GM19468 (cell line): ENCODE data around the gene OR2T6.
"Not testable (repeated sequence)": the region's sequence is repeated elsewhere in the genome, so short reads cannot be mapped to it uniquely, and the experiment has no call there.

Source experiments
- ATAC-seq: cut with Tn5 transposase; IDR thresholded peaks from one replicate; pipeline ENCODE4 v1.9.1; 2021; ENCODE audit warnings: mild to moderate bottlenecking, moderate library complexity, moderate number of reproducible peaks; ENCODE audit not compliant: unreplicated experiment; ENCODE audit errors: extremely low read depth

The OR2T6 gene

GRCh38 chr1:248375446-248375845, at the start of gene OR2T6:
Gene OR2T6, plus strand, starts transcription at chr1:248375746. Its CDS starts 11,863 bp downstream, at chr1:248387609.
- ATAC-seq, result no peak

- ATAC-seq, result no peak
Observed at GRCh38 chr1:248343451-248343850, 32.1 kb upstream of the OR2T6 start.

- ATAC-seq, result no peak
Observed at GRCh38 chr1:248348475-248348874, 27.1 kb upstream of the OR2T6 start, which contains the start of gene OR14C36. Gene OR14C36, plus strand, starts transcription at chr1:248348775. Its CDS starts 0 bp downstream, at chr1:248348775.

GRCh38 chr1:248359415-248359814, 16.1 kb upstream of the OR2T6 start:
- ATAC-seq, result no peak

GRCh38 chr1:248361121-248361715, 14.3 kb upstream of the OR2T6 start, which contains the start of gene OR2T4:
Gene OR2T4, plus strand, starts transcription at chr1:248361665. Its CDS starts 0 bp downstream, at chr1:248361665.
- ATAC-seq, result no peak

- ATAC-seq, result no peak
Observed at GRCh38 chr1:248366609-248367008, 8.9 kb upstream of the OR2T6 start.

GRCh38 chr1:248372394-248372793, 3.2 kb upstream of the OR2T6 start:
- no peak for ATAC-seq

- no peak for ATAC-seq
Observed at GRCh38 chr1:248373761-248374160, 1.8 kb upstream of the OR2T6 start.

GRCh38 chr1:248376916-248377315, 1.4 kb downstream of the OR2T6 start:
- no peak for ATAC-seq

- no peak for ATAC-seq
Observed at GRCh38 chr1:248380854-248381253, 5.3 kb downstream of the OR2T6 start.

- no peak for ATAC-seq
Observed at GRCh38 chr1:248388426-248388825, 12.9 kb downstream of the OR2T6 start.

GRCh38 chr1:248393050-248393449, 17.5 kb downstream of the OR2T6 start:
- ATAC-seq, result no peak

- no peak for ATAC-seq
Observed at GRCh38 chr1:248402748-248403147, 27.2 kb downstream of the OR2T6 start, which contains the start of gene OR2T1. Gene OR2T1, plus strand, starts transcription at chr1:248403048. Its CDS starts 3,100 bp downstream, at chr1:248406148.

- ATAC-seq, result no peak
Observed at GRCh38 chr1:248404024-248404423, 28.5 kb downstream of the OR2T6 start.

- no peak for ATAC-seq
Observed at GRCh38 chr1:248406721-248407692, 31.5 kb downstream of the OR2T6 start.

- ATAC-seq, result no peak
Observed at GRCh38 chr1:248416226-248416625, 40.7 kb downstream of the OR2T6 start.

GRCh38 chr1:248417854-248418253, 42.3 kb downstream of the OR2T6 start:
- no peak for ATAC-seq

- ATAC-seq, result no peak
Observed at GRCh38 chr1:248421384-248421783, 45.8 kb downstream of the OR2T6 start.

GRCh38 chr1:248427526-248428191, 52.1 kb downstream of the OR2T6 start:
- peak; percentile 13 for ATAC-seq

GRCh38 chr1:248428192-248428533, 52.6 kb downstream of the OR2T6 start:
- ATAC-seq, result peak; percentile 61

- ATAC-seq, result not testable (repeated sequence)
Observed at GRCh38 chr1:248431683-248432082, 56.1 kb downstream of the OR2T6 start.
